Right lobe of liver (tissue), 4 donors: ENCODE data around the gene DCP1A.

Experiments
- CTCF ChIP-seq, 4 donors: fragments of 200-600 bp in 3 of 4; fragments of 450-650 bp in 1 of 4; IDR thresholded peaks; one replicate each; pipeline versions ENCODE4 v1.5.1 to v1.8.0; 2016 to 2022; ENCODE audit warnings: antibody characterized with exemption in 4 of 4, mild to moderate bottlenecking in 2 of 4
- POLR2A ChIP-seq: fragments of 450-650 bp; IDR thresholded peaks from one replicate; pipeline ENCODE4 v1.6.1; 2017; ENCODE audit warnings: antibody characterized with exemption, mild to moderate bottlenecking
- donor health status: DM: no; HTN: no; CAD: no.
- donor health status: DM: no; HTN: no; CAD: no.
- donor health status: DM: no; HTN: yes; CAD: no.

- no peak for TF ChIP-seq CTCF (IDR thresholded peaks at IDR 0.05)
- TF ChIP-seq POLR2A, result no peak
Observed at GRCh38 chr3:53329897-53330296, 17.4 kb downstream of the DCP1A start.
